ENCODE results near the gene TMEM92.

The TMEM92 gene

GRCh38 chr17:50318501-50319285, 44.4 kb downstream of the TMEM92 start:
- WGBS: 59% methylated on average over 10 of the region's 10 CpGs

GRCh38 chr17:50319306-50320004, 45.2 kb downstream of the TMEM92 start:
- 78% methylated on average over 12 of the region's 12 CpGs for WGBS
- H3K9ac ChIP-seq (ENCODE audit: low read depth, low read length): no peak overlapping the region
- H3K36me3 ChIP-seq (ENCODE audit: insufficient read depth, low read length): no peaks in the 10 kb centered on the region
- no peaks in the 10 kb centered on the region for H3K9me3 ChIP-seq (ENCODE audit: insufficient read depth, low read depth, low read length)
- H3K27me3 ChIP-seq (ENCODE audit: insufficient read depth, low read length): no peaks in the 10 kb centered on the region
- no peak overlapping the region for H3K4me3 ChIP-seq (ENCODE audit: low read length)
- H3K27ac ChIP-seq (ENCODE audit: low read depth, low read length): no peak overlapping the region
- H3K4me1 ChIP-seq (ENCODE audit: insufficient read depth, low read length): peaks cover 14% of the 10 kb centered on the region; the same call in 1 of the 2 replicates

More at GRCh38 chr17:50318501-50319285, 44.4 kb downstream of the TMEM92 start:
- Histone ChIP-seq H3K27me3 (ENCODE audit: insufficient read depth, low read length) (no peaks in the 10 kb centered on the region), H3K27ac (ENCODE audit: low read depth, low read length) (no peak overlapping the region), H3K4me3 (ENCODE audit: low read length) (no peak overlapping the region), H3K9ac (ENCODE audit: low read depth, low read length) (no peak overlapping the region), H3K36me3 (ENCODE audit: insufficient read depth, low read length) (no peaks in the 10 kb centered on the region), H3K4me1 (ENCODE audit: insufficient read depth, low read length) (peaks cover 14% of the 10 kb centered on the region; the same call in 1 of the 2 replicates), H3K9me3 (ENCODE audit: insufficient read depth, low read depth, low read length) (no peaks in the 10 kb centered on the region)

GRCh38 chr17:50322271-50322670, 48.0 kb downstream of the TMEM92 start:
- Histone ChIP-seq H3K27me3 (ENCODE audit: insufficient read depth, low read length) (no peaks in the 10 kb centered on the region), H3K4me3 (ENCODE audit: low read length) (no peak overlapping the region), H3K4me1 (ENCODE audit: insufficient read depth, low read length) (peaks cover 14% of the 10 kb centered on the region; the same call in 1 of the 2 replicates), H3K36me3 (ENCODE audit: insufficient read depth, low read length) (no peaks in the 10 kb centered on the region), H3K9ac (ENCODE audit: low read depth, low read length) (no peak overlapping the region), H3K27ac (ENCODE audit: low read depth, low read length) (no peak overlapping the region), H3K9me3 (ENCODE audit: insufficient read depth, low read depth, low read length) (no peaks in the 10 kb centered on the region)
- 95% methylated on average over 7 of the region's 7 CpGs for WGBS

- no peak overlapping the region for H3K27ac ChIP-seq (ENCODE audit: low read depth, low read length)
- H3K27me3 ChIP-seq (ENCODE audit: insufficient read depth, low read length): no peaks in the 10 kb centered on the region
- H3K36me3 ChIP-seq (ENCODE audit: insufficient read depth, low read length): no peaks in the 10 kb centered on the region
- no peaks in the 10 kb centered on the region for H3K9me3 ChIP-seq (ENCODE audit: insufficient read depth, low read depth, low read length)
- 84% methylated on average over 5 of the region's 5 CpGs for WGBS
- no peak overlapping the region for H3K4me3 ChIP-seq (ENCODE audit: low read length)
- peaks cover 14% of the 10 kb centered on the region; the same call in 1 of the 2 replicates for H3K4me1 ChIP-seq (ENCODE audit: insufficient read depth, low read length)
- no peak overlapping the region for H3K9ac ChIP-seq (ENCODE audit: low read depth, low read length)
Measured at GRCh38 chr17:50323060-50323459, 48.8 kb downstream of the TMEM92 start.

GRCh38 chr17:50325906-50326305, 51.6 kb downstream of the TMEM92 start:
- H3K27ac ChIP-seq (ENCODE audit: low read depth, low read length): no peak overlapping the region
- H3K9ac ChIP-seq (ENCODE audit: low read depth, low read length): no peak overlapping the region
- no peaks in the 10 kb centered on the region for H3K4me1 ChIP-seq (ENCODE audit: insufficient read depth, low read length)
- no peaks in the 10 kb centered on the region for H3K9me3 ChIP-seq (ENCODE audit: insufficient read depth, low read depth, low read length)
- 80% methylated on average over 4 of the region's 4 CpGs for WGBS
- no peak overlapping the region for H3K4me3 ChIP-seq (ENCODE audit: low read length)
- H3K27me3 ChIP-seq (ENCODE audit: insufficient read depth, low read length): no peaks in the 10 kb centered on the region
- H3K36me3 ChIP-seq (ENCODE audit: insufficient read depth, low read length): no peaks in the 10 kb centered on the region

GRCh38 chr17:50326831-50327364, 52.6 kb downstream of the TMEM92 start:
- WGBS: 95% methylated on average over 8 of the region's 9 CpGs
- H3K4me3 ChIP-seq (ENCODE audit: low read length): no peak overlapping the region

GRCh38 chr17:50328363-50329325, 54.4 kb downstream of the TMEM92 start:
- H3K4me1 ChIP-seq (ENCODE audit: insufficient read depth, low read length): 0 out of 2 replicates have a peak, but pooled peaks cover 4% of the 10 kb centered on the region
- no peaks in the 10 kb centered on the region for H3K9me3 ChIP-seq (ENCODE audit: insufficient read depth, low read depth, low read length)
- no peak overlapping the region for H3K9ac ChIP-seq (ENCODE audit: low read depth, low read length)
- H3K27me3 ChIP-seq (ENCODE audit: insufficient read depth, low read length): peaks cover 3% of the 10 kb centered on the region; the same call in 1 of the 2 replicates
- H3K36me3 ChIP-seq (ENCODE audit: insufficient read depth, low read length): no peaks in the 10 kb centered on the region
- H3K27ac ChIP-seq (ENCODE audit: low read depth, low read length): no peak overlapping the region
- H3K4me3 ChIP-seq (ENCODE audit: low read length): no peak overlapping the region
- WGBS: 88% methylated on average over 21 of the region's 21 CpGs

More at GRCh38 chr17:50326831-50327364, 52.6 kb downstream of the TMEM92 start:
- peaks cover 3% of the 10 kb centered on the region; the same call in 1 of the 2 replicates for H3K27me3 ChIP-seq (ENCODE audit: insufficient read depth, low read length)
- no peaks in the 10 kb centered on the region for H3K36me3 ChIP-seq (ENCODE audit: insufficient read depth, low read length)
- H3K4me1 ChIP-seq (ENCODE audit: insufficient read depth, low read length): no peaks in the 10 kb centered on the region
- no peak overlapping the region for H3K27ac ChIP-seq (ENCODE audit: low read depth, low read length)
- H3K9me3 ChIP-seq (ENCODE audit: insufficient read depth, low read depth, low read length): no peaks in the 10 kb centered on the region
- no peak overlapping the region for H3K9ac ChIP-seq (ENCODE audit: low read depth, low read length)

GRCh38 chr17:50329716-50330115, 55.5 kb downstream of the TMEM92 start:
- Histone ChIP-seq H3K9ac (ENCODE audit: low read depth, low read length) (no peak overlapping the region), H3K9me3 (ENCODE audit: insufficient read depth, low read depth, low read length) (no peaks in the 10 kb centered on the region), H3K4me1 (ENCODE audit: insufficient read depth, low read length) (0 out of 2 replicates have a peak, but pooled peaks cover 4% of the 10 kb centered on the region), H3K36me3 (ENCODE audit: insufficient read depth, low read length) (no peaks in the 10 kb centered on the region), H3K27ac (ENCODE audit: low read depth, low read length) (no peak overlapping the region), H3K27me3 (ENCODE audit: insufficient read depth, low read length) (peaks cover 3% of the 10 kb centered on the region; the same call in 1 of the 2 replicates), H3K4me3 (ENCODE audit: low read length) (no peak overlapping the region)
- WGBS: 92% methylated on average over 3 of the region's 3 CpGs

GRCh38 chr17:50330151-50330775, 56.0 kb downstream of the TMEM92 start:
- no peaks in the 10 kb centered on the region for H3K36me3 ChIP-seq (ENCODE audit: insufficient read depth, low read length)
- no peak overlapping the region for H3K4me3 ChIP-seq (ENCODE audit: low read length)
- H3K27ac ChIP-seq (ENCODE audit: low read depth, low read length): no peak overlapping the region
- no peaks in the 10 kb centered on the region for H3K9me3 ChIP-seq (ENCODE audit: insufficient read depth, low read depth, low read length)
- H3K27me3 ChIP-seq (ENCODE audit: insufficient read depth, low read length): peaks cover 3% of the 10 kb centered on the region; the same call in 1 of the 2 replicates
- 0 out of 2 replicates have a peak, but pooled peaks cover 4% of the 10 kb centered on the region for H3K4me1 ChIP-seq (ENCODE audit: insufficient read depth, low read length)
- 87% methylated on average over 11 of the region's 11 CpGs for WGBS
- H3K9ac ChIP-seq (ENCODE audit: low read depth, low read length): no peak overlapping the region

Measured in HUES64 (cell line).